Globus pallidus (tissue), 1 donor: Measurements from ENCODE around the gene MANSC1.
"Not testable (repeated sequence)": the region's sequence is repeated elsewhere in the genome, so short reads cannot be mapped to it uniquely, and the experiment has no call there.

Experiments used
- DNase-seq: peaks from one replicate; pipeline ENCODE4 v3.0.0-alpha.2; 2015; ENCODE audit warnings: low spot score

The MANSC1 gene

GRCh38 chr12:12365446-12365802 is 15.4 kb upstream of the MANSC1 start:
- no peak for DNase-seq

- DNase-seq: no peak
Observed at GRCh38 chr12:12364787-12365445, 14.9 kb upstream of the MANSC1 start.

- no peak for DNase-seq
Observed at GRCh38 chr12:12358528-12358927, 8.5 kb upstream of the MANSC1 start.

- no peak for DNase-seq
Observed at GRCh38 chr12:12357719-12358461, 7.8 kb upstream of the MANSC1 start.

GRCh38 chr12:12356896-12357718 is 7.1 kb upstream of the MANSC1 start, which contains the start of gene BORCS5:
BORCS5 (plus strand) TSS chr12:12357078; CDS start chr12:12357452, 374 bp downstream.
- peak; percentile 98 for DNase-seq

GRCh38 chr12:12356467-12356895 is 6.4 kb upstream of the MANSC1 start:
- DNase-seq: no peak

- DNase-seq: no peak
Observed at GRCh38 chr12:12353807-12354206, 3.8 kb upstream of the MANSC1 start.

GRCh38 chr12:12353276-12353675 is 3.2 kb upstream of the MANSC1 start:
- DNase-seq: no peak

GRCh38 chr12:12351468-12352185 is 1.6 kb upstream of the MANSC1 start:
- DNase-seq: not testable (repeated sequence)

- peak; percentile 46 for DNase-seq
Observed at GRCh38 chr12:12350868-12351463, 924 bp upstream of the MANSC1 start.

GRCh38 chr12:12338527-12339168 is 11.4 kb downstream of the MANSC1 start:
- DNase-seq: no peak

GRCh38 chr12:12336511-12336910 is 13.5 kb downstream of the MANSC1 start:
- no peak for DNase-seq

GRCh38 chr12:12336049-12336411 is 14.0 kb downstream of the MANSC1 start:
- DNase-seq: no peak

- DNase-seq: peak; percentile 40
Observed at GRCh38 chr12:12334367-12335040, 15.5 kb downstream of the MANSC1 start.

- peak; percentile 19 for DNase-seq
Observed at GRCh38 chr12:12333407-12334366, 16.4 kb downstream of the MANSC1 start.

GRCh38 chr12:12331896-12332295 is 18.1 kb downstream of the MANSC1 start:
- no peak for DNase-seq

GRCh38 chr12:12331244-12331771 is 18.7 kb downstream of the MANSC1 start:
- DNase-seq: no peak

- peak; percentile 57 for DNase-seq
Observed at GRCh38 chr12:12327802-12328201, 22.2 kb downstream of the MANSC1 start.

GRCh38 chr12:12326262-12326661 is 23.8 kb downstream of the MANSC1 start:
- no peak for DNase-seq
